Measurements from ENCODE around the gene PPARD.
"Not testable (repeated sequence)": the region's sequence is repeated elsewhere in the genome, so short reads cannot be mapped to it uniquely, and the experiment has no call there.

PPARD gene

GRCh38 chr6:35403544-35404442, 61.4 kb downstream of the PPARD start:
- no peak for DNase-seq (ENCODE audit: low read depth in 2 of 2)

- no peak for DNase-seq (ENCODE audit: low read depth in 2 of 2)
These were observed 64.5 kb downstream of the PPARD start for GRCh38 chr6:35406711-35407485.

GRCh38 chr6:35409245-35409644, 66.9 kb downstream of the PPARD start:
- no peak for DNase-seq (ENCODE audit: low read depth in 2 of 2)

- no peak for DNase-seq (ENCODE audit: low read depth in 2 of 2)
These were observed 67.8 kb downstream of the PPARD start for GRCh38 chr6:35410131-35410530.

GRCh38 chr6:35411066-35411465, 68.7 kb downstream of the PPARD start:
- DNase-seq (ENCODE audit: low read depth in 2 of 2), result no peak

GRCh38 chr6:35412102-35412501, 69.7 kb downstream of the PPARD start:
- DNase-seq (ENCODE audit: low read depth in 2 of 2), result no peak

GRCh38 chr6:35413911-35414310, 71.6 kb downstream of the PPARD start:
- DNase-seq (ENCODE audit: low read depth in 2 of 2), result no peak

- no peak for DNase-seq (ENCODE audit: low read depth in 2 of 2)
These were observed 72.9 kb downstream of the PPARD start for GRCh38 chr6:35415065-35415891.

- no peak for DNase-seq (ENCODE audit: low read depth in 2 of 2)
These were observed 75.8 kb downstream of the PPARD start for GRCh38 chr6:35417979-35418661.

GRCh38 chr6:35419417-35419816, 77.1 kb downstream of the PPARD start:
- DNase-seq (ENCODE audit: low read depth in 2 of 2), result no peak

- DNase-seq (ENCODE audit: low read depth in 2 of 2), result no peak
These were observed 77.6 kb downstream of the PPARD start for GRCh38 chr6:35419961-35420360.

- DNase-seq (ENCODE audit: low read depth in 2 of 2), result no peak
These were observed 82.9 kb downstream of the PPARD start for GRCh38 chr6:35425284-35425683.

GRCh38 chr6:35426074-35426473, 83.7 kb downstream of the PPARD start:
- no peak for DNase-seq (ENCODE audit: low read depth in 2 of 2)

- no peak for DNase-seq (ENCODE audit: low read depth in 2 of 2)
These were observed 85.1 kb downstream of the PPARD start for GRCh38 chr6:35427435-35427834.

GRCh38 chr6:35427851-35428321, 85.5 kb downstream of the PPARD start:
- DNase-seq (ENCODE audit: low read depth in 2 of 2), result no peak

- DNase-seq (ENCODE audit: low read depth in 2 of 2), result no peak
These were observed 86.2 kb downstream of the PPARD start for GRCh38 chr6:35428421-35429149.

GRCh38 chr6:35429463-35429862, 87.1 kb downstream of the PPARD start:
- no peak for DNase-seq (ENCODE audit: low read depth in 2 of 2)

- no peak for DNase-seq (ENCODE audit: low read depth in 2 of 2)
These were observed 89.9 kb downstream of the PPARD start for GRCh38 chr6:35432291-35432690.

- DNase-seq (ENCODE audit: low read depth in 2 of 2), result not testable (repeated sequence)
These were observed 90.3 kb downstream of the PPARD start for GRCh38 chr6:35432702-35433101.

- no peak for DNase-seq (ENCODE audit: low read depth in 2 of 2)
These were observed 92.9 kb downstream of the PPARD start for GRCh38 chr6:35435074-35435837.

All from stimulated activated CD8-positive, alpha-beta memory T cell treated with anti-CD3 and anti-CD28 coated beads, Interleukin-2, amount 100 ng/mL, for 1 hour (primary cell).